Putamen (tissue), 1 donor: Measurements from ENCODE around the gene CDH7.

Experiments used
- DNase-seq: peaks from one replicate; pipeline ENCODE4 v3.0.0-alpha.2; 2016; ENCODE audit warnings: low spot score

The CDH7 gene

GRCh38 chr18:65907281-65907680, 156.5 kb downstream of the CDH7 start:
- DNase-seq: no peak

GRCh38 chr18:65919018-65919417, 168.2 kb downstream of the CDH7 start:
- DNase-seq: no peak

DNA sequence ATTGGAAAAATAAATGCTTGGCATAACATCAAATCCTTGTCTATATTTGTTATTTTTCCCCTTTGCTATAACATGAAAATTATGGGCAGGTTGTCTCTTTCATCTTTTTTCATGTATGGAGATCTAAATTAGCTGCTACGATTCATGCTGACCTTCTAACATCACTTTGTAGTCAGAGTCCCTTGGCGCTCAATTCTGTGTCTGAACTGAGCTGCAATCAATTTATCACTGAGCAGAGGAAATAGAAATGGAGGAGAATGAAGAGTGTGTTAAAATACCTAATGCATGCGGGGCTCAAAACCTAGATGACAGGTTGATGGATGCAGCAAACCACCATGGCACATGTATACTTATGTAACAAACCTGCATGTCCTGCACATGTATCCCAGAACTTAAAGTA, 168.9 kb downstream of the CDH7 start:
- DNase-seq: no peak

DNA sequence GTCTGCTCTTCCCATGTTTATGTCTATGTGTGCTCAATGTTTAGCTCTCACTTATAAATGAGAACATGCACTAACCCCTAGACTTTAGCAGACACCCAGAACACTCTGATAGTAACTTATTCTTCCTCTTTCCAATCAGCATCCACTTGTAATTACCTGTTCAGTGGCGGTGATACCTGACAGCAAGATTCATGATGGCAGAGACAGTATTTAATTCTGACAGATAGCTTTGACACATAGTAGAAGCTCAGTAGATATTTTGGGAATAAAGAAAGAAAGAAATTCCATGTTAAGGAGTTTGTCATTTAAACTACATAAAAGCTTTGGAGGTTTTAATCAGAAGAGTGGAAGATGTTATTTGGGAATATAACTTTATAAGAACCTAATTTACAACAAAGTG, 171.3 kb downstream of the CDH7 start:
- peak; percentile 12 for DNase-seq

GRCh38 chr18:65924904-65925303, 174.1 kb downstream of the CDH7 start:
- DNase-seq: no peak

DNA sequence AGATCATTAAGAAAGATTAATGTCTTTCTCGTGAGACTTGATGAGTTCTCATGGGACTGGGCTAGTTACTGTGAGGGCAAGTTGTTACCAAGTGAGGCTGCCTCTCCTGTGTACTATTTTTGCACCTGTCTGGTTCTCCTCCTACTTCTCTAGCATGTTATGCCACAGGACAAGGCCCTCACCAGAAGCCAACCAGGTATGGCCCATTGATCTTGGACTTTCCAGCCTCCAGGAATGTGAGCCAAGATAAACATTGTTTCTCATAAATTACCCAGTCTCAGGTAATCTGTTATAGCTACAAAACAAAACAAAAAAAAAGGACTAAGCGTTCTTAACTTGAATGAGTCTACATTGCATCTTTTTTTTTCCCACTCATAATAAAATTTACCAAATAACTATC, 184.1 kb downstream of the CDH7 start:
- DNase-seq: no peak

DNA sequence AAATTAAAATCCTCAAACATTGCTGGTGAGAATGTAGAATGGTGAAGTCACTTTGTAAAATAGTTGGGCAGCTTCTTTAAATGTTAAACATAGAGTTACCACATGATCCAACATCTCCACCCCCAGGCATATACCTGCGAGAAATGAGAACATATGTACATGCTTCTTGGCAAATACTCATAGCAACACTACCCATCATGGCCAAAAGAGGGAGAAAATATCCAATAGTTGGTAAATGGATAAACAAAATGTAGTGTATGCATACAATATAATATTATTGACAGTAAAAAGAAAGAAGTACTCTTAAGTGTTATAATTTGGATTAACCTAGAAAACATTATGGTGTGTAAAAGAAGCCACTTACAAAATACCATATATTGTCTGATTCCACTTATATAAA, 185.9 kb downstream of the CDH7 start:
- DNase-seq: no peak

DNA sequence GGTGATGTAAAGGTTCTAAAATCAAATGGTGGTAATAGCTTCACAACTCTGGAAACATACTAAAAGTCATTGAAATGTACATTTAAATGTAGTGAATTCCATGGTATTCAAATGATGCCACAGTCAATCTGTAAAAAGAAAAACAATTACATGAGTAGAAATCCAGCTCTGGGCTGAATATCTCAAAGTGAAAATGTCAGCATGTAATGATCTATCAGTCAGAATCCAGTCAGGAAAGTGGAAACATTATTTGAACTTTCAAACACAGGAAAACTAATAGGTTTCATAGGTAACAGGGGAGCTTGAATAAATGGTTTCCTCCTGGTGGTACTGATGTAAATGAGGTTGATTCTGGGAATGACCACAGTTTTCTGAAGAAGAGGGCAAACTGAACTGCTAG, 186.4 kb downstream of the CDH7 start:
- no peak for DNase-seq

GRCh38 chr18:65938592-65939372, 188.0 kb downstream of the CDH7 start:
- no peak for DNase-seq
